Measurements from ENCODE around the gene PIAS3.
"Not testable (repeated sequence)": the region's sequence is repeated elsewhere in the genome, so short reads cannot be mapped to it uniquely, and the experiment has no call there.

Gene PIAS3

GRCh38 chr1:145822779-145823331, 36.0 kb downstream of the PIAS3 start:
- not testable (repeated sequence) for DNase-seq

DNA sequence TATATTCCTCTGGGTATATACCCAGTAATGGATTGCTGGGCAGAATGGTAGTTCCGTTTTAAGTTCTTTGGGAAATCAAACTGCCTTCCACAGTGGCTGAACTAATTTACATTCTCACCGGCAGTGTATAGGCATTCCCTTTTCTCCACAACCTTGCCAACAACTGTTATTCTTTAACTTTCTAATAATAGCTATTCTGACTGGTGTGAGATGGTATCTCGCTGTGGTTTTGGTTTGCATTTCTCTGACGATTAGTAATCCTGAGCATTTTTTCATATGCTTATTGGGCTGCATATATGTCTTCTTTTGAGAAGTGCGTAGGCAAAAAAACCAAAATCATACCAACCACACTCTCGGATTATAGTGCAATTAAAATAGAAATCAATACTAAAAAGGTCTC, 40.8 kb downstream of the PIAS3 start:
- not testable (repeated sequence) for DNase-seq

GRCh38 chr1:145812977-145813810, 45.7 kb downstream of the PIAS3 start:
- not testable (repeated sequence) for DNase-seq

- no peak for DNase-seq
Observed at GRCh38 chr1:145806844-145807243, 52.0 kb downstream of the PIAS3 start.

DNA sequence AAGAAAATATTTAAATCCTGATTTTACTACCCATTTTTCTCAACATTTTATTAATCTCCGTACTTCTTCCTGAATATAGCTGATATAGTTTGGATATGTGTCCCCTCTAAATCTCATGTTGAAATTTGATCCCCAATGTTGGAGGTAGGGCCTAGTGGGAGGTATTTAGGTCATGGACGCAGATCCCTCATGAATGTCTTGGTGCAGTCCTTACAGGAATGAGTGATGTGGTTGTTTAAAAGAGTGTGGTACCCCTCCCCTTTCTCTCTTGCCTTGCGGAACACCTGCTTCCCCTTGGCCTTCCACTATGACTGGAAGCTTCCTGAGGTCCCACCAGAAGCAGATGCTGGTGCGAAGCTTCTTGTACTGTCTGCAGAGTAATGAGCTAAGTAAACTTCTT, 52.5 kb downstream of the PIAS3 start:
- no peak for DNase-seq

DNA sequence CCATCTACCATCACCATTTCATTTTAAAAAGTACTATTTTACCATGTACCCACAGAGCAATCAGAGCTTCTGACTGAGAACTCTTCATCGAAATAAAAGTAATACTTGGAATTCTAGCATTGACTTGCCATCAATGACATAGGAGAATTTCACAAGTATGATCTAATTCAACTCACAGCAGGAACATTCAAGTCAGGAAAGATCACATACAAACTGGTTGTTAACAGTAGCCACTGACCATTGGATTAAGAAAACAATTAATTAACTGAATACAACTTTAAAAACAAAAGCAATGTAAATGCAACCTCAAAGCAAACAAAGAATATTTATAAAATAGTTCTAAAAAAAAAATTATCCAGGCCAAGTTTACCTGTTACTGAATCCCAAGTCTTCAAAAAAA, 53.8 kb downstream of the PIAS3 start:
- DNase-seq = no peak

- no peak for DNase-seq
Observed at GRCh38 chr1:145804235-145805045, 54.4 kb downstream of the PIAS3 start.

DNA sequence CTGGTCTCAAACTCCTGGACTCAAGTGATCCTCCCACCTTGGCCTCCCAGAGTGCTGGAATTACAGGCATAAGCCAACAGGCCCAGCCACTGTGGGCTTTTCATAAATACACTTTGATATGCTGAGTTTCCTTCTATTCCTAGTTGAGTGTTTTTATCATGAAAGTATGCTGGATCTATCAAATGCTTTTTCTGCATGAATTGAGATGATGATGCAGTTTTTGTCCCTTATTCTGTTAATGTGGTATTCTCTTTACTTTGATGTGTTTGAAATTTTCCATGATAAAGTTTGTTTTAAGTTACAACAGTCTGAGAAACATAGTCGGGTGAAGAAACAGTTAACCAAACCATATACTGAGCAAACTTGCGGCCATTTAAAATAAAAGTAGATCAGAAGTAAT, 59.1 kb downstream of the PIAS3 start:
- DNase-seq = no peak
